ENCODE results near the gene SYNE1.

DNA sequence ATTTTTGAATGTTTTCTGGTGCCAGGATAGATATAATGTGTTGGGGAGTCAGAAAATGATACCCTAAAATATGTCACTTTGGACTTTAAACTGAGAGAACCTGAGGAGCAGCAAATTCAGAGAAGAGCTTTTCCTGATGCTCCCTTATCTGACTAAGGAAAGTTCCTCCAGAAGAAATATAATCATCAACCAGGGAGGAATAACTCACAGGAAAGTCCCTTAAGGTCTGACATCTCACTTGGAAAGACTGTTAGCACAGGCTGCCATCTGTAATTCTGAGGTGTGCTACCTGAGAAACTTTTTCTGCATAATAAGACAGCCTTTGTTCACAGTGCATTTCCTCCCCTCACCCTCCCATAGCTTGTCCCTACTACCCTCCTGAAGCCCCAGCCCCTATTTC lies 218.6 kb downstream of the SYNE1 start:
- TF ChIP-seq, protein P1, sequence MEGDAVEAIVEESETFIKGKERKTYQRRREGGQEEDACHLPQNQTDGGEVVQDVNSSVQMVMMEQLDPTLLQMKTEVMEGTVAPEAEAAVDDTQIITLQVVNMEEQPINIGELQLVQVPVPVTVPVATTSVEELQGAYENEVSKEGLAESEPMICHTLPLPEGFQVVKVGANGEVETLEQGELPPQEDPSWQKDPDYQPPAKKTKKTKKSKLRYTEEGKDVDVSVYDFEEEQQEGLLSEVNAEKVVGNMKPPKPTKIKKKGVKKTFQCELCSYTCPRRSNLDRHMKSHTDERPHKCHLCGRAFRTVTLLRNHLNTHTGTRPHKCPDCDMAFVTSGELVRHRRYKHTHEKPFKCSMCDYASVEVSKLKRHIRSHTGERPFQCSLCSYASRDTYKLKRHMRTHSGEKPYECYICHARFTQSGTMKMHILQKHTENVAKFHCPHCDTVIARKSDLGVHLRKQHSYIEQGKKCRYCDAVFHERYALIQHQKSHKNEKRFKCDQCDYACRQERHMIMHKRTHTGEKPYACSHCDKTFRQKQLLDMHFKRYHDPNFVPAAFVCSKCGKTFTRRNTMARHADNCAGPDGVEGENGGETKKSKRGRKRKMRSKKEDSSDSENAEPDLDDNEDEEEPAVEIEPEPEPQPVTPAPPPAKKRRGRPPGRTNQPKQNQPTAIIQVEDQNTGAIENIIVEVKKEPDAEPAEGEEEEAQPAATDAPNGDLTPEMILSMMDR (IDR thresholded peaks at IDR 0.05): no peak
- TF ChIP-seq POLR2A (IDR thresholded peaks at IDR 0.05): no peak
